ENCODE data around the gene LARGE2. TPM values are rescaled to one million over a fixed set of nuclear protein-coding genes. Genes with fewer than 3 reads are reported as not detected.

LARGE2 gene
- total RNA-seq, 1 donor from 2014 or later, result not detected

DNA sequence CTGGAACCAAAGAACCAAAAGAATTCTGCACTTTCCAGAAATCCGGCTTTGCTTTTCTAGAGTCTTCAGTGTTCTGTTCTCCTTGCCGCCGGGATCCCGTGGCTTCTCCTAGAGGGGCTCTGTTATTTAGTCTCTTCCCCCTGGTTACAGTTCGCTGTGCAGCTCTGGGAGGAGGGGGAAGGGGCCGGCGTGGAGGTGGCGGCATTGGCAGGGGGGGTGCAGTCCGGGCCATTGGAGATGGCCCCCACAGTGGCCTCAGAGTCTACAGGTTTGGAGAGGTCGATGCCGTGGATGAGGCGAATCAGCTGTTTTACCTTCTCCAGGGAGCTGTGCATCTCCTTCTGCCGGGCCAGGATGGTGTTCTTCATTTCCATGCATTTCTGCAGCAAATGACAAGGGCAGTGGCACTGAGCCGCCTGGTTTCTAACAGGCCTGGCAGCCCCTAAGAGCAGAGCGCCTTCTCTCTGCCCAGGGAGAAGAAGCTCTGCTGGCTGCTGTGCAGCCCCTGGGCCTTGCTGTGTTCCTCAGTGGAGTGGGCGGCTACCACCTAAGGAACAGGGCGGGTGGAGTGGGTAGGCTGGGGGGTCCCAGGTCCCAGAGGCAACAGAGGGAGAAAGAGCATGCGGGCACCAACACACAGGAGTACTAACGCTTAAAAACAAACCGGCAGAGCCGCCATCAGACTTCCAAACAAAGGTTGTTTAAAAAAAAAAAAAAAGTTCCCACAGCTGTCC, 11.6 kb downstream of the LARGE2 start:
- Histone ChIP-seq H3K9me3 (replicated peaks) (no peaks in the 10 kb centered on the region), H3K36me3 (peaks cover 73% of the 10 kb centered on the region), H3K27me3 (ENCODE audit: low read depth) (no peaks in the 10 kb centered on the region), H3K4me1 (peaks cover 22% of the 10 kb centered on the region), H3K27ac (replicated peaks) (no peak overlapping the region), H3K4me3 (no peak overlapping the region)
- intact Hi-C loops (cut with micrococcal nuclease), result no loop called here
- no peak for DNase-seq
- TF ChIP-seq, protein P1, sequence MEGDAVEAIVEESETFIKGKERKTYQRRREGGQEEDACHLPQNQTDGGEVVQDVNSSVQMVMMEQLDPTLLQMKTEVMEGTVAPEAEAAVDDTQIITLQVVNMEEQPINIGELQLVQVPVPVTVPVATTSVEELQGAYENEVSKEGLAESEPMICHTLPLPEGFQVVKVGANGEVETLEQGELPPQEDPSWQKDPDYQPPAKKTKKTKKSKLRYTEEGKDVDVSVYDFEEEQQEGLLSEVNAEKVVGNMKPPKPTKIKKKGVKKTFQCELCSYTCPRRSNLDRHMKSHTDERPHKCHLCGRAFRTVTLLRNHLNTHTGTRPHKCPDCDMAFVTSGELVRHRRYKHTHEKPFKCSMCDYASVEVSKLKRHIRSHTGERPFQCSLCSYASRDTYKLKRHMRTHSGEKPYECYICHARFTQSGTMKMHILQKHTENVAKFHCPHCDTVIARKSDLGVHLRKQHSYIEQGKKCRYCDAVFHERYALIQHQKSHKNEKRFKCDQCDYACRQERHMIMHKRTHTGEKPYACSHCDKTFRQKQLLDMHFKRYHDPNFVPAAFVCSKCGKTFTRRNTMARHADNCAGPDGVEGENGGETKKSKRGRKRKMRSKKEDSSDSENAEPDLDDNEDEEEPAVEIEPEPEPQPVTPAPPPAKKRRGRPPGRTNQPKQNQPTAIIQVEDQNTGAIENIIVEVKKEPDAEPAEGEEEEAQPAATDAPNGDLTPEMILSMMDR (IDR thresholded peaks at IDR 0.05; ENCODE audit: borderline replicate concordance), result no peak

DNA sequence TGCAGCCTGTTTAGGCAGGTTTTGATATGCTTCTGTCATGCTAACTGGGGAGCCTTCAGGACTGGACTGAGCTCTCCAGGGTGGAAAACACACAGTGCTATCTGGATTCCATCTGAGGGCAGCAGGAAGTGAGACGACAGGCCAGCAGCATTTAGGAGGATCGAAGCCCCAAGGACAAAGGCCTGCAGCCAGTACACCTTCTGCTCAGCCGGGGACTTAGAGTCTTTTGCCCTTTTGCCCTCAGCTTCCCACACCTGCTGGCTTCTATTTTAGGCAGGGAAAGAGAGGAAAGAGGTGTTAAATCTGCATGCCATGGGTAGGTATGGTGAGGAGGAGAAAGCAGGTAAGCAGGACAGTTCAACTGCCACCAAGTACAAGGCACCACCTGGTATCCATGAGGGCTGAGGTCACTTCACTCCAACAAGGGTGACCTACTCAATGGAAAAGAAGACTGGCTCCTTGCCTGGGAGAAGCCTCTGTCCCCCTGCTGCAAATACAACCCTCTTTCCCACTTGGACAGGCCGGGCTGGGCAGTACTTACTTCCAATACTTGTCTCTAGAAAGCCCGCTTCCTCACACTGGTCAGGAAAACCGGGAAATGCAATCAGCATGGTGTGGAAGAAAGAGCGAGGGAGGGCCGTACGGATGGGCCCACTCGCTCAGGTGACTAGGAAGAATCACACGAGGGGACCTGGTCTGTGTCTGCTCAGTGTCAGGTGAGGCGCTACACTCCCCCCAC, 12.3 kb downstream of the LARGE2 start:
- DNase-seq, result no peak
- no peaks in the 10 kb centered on the region for H3K27me3 ChIP-seq (ENCODE audit: low read depth)
- H3K36me3 ChIP-seq, result peaks cover 73% of the 10 kb centered on the region
- intact Hi-C loops (cut with micrococcal nuclease), result no loop called here
- H3K27ac ChIP-seq (replicated peaks), result no peak overlapping the region
- TF ChIP-seq, protein P1 (IDR thresholded peaks at IDR 0.05; ENCODE audit: borderline replicate concordance), result no peak
- H3K4me3 ChIP-seq, result no peak overlapping the region
- no peaks in the 10 kb centered on the region for H3K9me3 ChIP-seq (replicated peaks)
- peaks cover 17% of the 10 kb centered on the region for H3K4me1 ChIP-seq

DNA sequence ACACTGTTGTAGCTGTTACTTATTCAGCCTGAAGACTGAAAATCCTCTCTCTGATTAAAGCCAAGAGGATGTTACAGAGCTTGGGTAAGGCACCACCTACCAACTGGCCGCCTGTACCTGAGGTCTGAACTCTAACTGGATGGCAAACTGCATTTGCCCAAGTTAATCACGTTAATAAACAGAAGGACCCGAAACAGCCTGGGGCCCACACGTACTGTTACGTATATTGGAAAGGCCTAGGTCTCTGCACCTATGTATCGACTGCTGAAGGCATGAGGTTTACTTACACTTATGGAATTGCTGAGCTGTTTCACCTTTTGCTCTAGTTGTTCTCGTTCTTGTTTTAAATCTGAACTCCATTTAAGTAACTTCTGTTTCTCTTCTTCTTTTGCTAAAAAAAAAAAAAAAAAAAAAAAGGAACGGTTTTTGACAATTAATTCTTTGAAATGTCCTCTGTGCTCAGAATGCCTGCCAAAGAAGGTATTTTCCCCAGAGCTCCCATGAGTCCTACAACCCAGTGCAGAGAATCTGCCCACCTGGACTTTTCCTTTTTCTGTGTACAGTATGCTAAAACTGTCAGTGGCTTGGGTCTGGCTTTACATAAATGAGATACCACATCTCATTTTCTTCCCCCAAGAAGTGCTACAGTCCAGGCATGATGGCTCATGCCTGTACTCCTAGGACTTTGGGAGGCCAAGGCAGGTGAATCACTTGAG, 13.1 kb downstream of the LARGE2 start:
- DNase-seq, result no peak
- intact Hi-C loops (cut with micrococcal nuclease), result no loop called here
- peaks cover 10% of the 10 kb centered on the region for H3K4me1 ChIP-seq
- no peak overlapping the region for H3K27ac ChIP-seq (replicated peaks)
- H3K4me3 ChIP-seq, result no peak overlapping the region
- H3K27me3 ChIP-seq (ENCODE audit: low read depth), result no peaks in the 10 kb centered on the region
- peaks cover 80% of the 10 kb centered on the region for H3K36me3 ChIP-seq
- no peaks in the 10 kb centered on the region for H3K9me3 ChIP-seq (replicated peaks)
- TF ChIP-seq, protein P1 (IDR thresholded peaks at IDR 0.05; ENCODE audit: borderline replicate concordance), result no peak

DNA sequence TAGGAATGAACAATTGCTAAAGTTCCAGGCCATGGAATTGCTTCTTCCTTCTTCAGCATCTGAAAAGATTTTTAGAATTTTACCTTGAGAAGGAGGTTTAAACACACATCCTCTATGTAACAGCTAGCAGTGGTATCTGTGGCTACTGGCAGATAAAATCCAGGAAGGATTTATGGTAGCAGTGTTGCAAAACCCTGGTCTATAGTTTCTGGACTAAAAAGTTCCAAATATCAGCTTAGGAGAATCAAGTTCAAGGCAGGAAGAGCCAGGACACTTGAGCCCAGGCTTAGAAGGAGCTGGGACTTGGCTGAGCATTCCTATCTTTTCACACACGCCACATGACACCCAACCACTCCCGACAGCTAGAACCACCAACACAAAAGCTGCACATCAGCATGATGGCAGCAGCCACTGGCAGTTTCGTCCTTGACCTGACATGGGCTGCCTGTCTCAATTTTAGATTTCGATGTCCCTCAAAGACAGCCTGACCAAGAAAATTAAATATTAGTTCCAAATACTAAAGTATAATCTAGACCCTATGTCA, 14.1 kb downstream of the LARGE2 start:
- Histone ChIP-seq H3K9me3 (replicated peaks) (no peaks in the 10 kb centered on the region), H3K27ac (replicated peaks) (no peak overlapping the region), H3K36me3 (peaks cover 87% of the 10 kb centered on the region), H3K4me1 (no peaks in the 10 kb centered on the region), H3K4me3 (no peak overlapping the region), H3K27me3 (ENCODE audit: low read depth) (no peaks in the 10 kb centered on the region)
- no peak for DNase-seq
- intact Hi-C loops (cut with micrococcal nuclease), result no loop called here
- TF ChIP-seq, protein P1 (IDR thresholded peaks at IDR 0.05; ENCODE audit: borderline replicate concordance), result no peak

DNA sequence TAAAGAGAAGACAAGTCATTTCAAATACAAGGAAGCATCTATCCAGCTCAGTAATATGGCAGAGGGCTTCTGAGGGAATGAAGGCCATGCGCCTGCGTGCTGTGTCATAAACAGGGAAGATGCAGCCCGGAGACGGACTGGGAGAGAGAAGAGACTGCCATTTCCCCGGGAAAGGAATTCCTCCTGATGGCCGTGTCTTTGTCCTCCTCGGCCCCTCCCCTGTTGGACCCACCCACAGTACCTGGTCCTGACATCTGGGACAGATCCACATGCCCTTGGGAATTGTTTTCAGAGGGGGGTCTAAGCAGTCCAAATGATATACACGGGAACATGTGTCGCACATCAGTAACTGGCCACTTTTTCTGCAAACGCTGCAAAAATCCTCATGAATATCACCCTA, 15.5 kb downstream of the LARGE2 start:
- no peaks in the 10 kb centered on the region for H3K4me1 ChIP-seq
- intact Hi-C loops (cut with micrococcal nuclease), result no loop called here
- H3K27me3 ChIP-seq (ENCODE audit: low read depth), result no peaks in the 10 kb centered on the region
- H3K4me3 ChIP-seq, result no peak overlapping the region
- H3K9me3 ChIP-seq (replicated peaks), result no peaks in the 10 kb centered on the region
- DNase-seq, result no peak
- peaks cover 86% of the 10 kb centered on the region for H3K36me3 ChIP-seq
- TF ChIP-seq, protein P1 (IDR thresholded peaks at IDR 0.05; ENCODE audit: borderline replicate concordance), result no peak
- no peak overlapping the region for H3K27ac ChIP-seq (replicated peaks)

Data from left ventricle myocardium inferior (tissue), 1 donor.